AG04450 (cell line): ENCODE results near the gene LSS. TPM values are rescaled to one million over a fixed set of nuclear protein-coding genes. Genes with fewer than 3 reads are reported as not detected.

Experiments
- CTCF ChIA-PET: fragments of 300-600, 350-600 bp; formaldehyde crosslinking; extraction: SDS; loops from one replicate; lab custom pipeline; 2022; ENCODE audit warnings: antibody characterized with exemption, inconsistent platforms; lab: Charles Lee
- POLR2A ChIA-PET: fragments of 350-600 bp; formaldehyde crosslinking; extraction: SDS; loops from one replicate; lab custom pipeline; 2021; ENCODE audit warnings: antibody characterized with exemption, inconsistent platforms; lab: Yijun Ruan, JAX
- DNase-seq: peaks from one replicate; pipeline ENCODE4 v3.0.0-alpha.2; 2011; ENCODE audit warnings: low read depth, low spot score
- H3K27ac ChIP-seq: one replicate; pipeline ENCODE4 v1.5.1; 2012; ENCODE audit warnings: low read depth, low read length, control low read depth
- H3K27me3 ChIP-seq: one replicate; pipeline ENCODE4 v1.6.0; 2012; ENCODE audit warnings: low read length; ENCODE audit not compliant: control insufficient read depth, insufficient read depth
- H3K4me3 ChIP-seq: 2 replicates; pipeline ENCODE4 v1.5.1; 2011; ENCODE audit warnings: mild to moderate bottlenecking, low read depth, low read length, control low read depth
- H3K9me3 ChIP-seq: 2 replicates; pipeline ENCODE4 v1.5.1; 2012; ENCODE audit warnings: low read length; ENCODE audit not compliant: control insufficient read depth, insufficient read depth
- polyA plus RNA-seq: library from polyadenylated mRNA; depleted of rRNA; stranded (reverse); fragments of >200 nt; gene quantifications from 2 replicates; pipeline ENCODE4 v1.2.3, GENCODE V29; 2011
- TF ChIP-seq, protein P1 (sequence below): IDR thresholded peaks from 2 replicates; pipeline ENCODE4 v1.5.1; 2011; ENCODE audit warnings: low read depth, low read length, control low read depth, inconsistent platforms

Gene LSS
- polyA plus RNA-seq, 1 experiment, result 49.0 TPM

DNA sequence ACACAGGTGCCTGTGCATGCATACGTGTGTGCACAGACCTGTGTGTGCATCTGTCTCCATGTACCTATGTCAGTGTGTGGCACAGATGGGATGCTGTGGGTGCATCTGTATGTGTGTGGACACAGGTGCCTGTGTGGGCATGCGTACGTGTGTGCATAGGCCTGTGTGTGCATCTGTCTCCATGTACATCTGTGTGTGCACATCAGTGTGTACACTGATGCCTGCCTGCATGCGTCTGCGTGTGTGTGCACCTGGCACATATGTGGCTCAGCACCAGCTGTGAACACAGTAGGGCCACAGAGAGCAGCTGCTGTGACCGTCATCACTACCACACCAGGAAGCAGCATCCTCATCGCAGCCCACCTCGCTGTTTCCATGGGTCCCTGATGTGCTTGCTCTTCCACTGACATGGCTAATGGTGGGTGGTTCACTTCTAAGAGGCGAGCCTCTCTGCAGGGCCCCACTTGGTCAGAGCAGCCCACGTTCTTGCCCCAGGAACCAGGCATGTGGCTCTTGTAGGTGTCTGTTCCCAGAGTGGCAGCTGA, 34.7 kb downstream of the LSS start:
- CTCF ChIA-PET, result no interaction called here
- POLR2A ChIA-PET, result no interaction called here
- TF ChIP-seq, protein P1, sequence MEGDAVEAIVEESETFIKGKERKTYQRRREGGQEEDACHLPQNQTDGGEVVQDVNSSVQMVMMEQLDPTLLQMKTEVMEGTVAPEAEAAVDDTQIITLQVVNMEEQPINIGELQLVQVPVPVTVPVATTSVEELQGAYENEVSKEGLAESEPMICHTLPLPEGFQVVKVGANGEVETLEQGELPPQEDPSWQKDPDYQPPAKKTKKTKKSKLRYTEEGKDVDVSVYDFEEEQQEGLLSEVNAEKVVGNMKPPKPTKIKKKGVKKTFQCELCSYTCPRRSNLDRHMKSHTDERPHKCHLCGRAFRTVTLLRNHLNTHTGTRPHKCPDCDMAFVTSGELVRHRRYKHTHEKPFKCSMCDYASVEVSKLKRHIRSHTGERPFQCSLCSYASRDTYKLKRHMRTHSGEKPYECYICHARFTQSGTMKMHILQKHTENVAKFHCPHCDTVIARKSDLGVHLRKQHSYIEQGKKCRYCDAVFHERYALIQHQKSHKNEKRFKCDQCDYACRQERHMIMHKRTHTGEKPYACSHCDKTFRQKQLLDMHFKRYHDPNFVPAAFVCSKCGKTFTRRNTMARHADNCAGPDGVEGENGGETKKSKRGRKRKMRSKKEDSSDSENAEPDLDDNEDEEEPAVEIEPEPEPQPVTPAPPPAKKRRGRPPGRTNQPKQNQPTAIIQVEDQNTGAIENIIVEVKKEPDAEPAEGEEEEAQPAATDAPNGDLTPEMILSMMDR, result no peak
- no peaks in the 10 kb centered on the region for H3K27me3 ChIP-seq
- H3K27ac ChIP-seq, result no peak overlapping the region
- DNase-seq, result no peak
- no peak overlapping the region for H3K4me3 ChIP-seq
- H3K9me3 ChIP-seq, result no peaks in the 10 kb centered on the region; the same call in 1 of the 2 replicates

DNA sequence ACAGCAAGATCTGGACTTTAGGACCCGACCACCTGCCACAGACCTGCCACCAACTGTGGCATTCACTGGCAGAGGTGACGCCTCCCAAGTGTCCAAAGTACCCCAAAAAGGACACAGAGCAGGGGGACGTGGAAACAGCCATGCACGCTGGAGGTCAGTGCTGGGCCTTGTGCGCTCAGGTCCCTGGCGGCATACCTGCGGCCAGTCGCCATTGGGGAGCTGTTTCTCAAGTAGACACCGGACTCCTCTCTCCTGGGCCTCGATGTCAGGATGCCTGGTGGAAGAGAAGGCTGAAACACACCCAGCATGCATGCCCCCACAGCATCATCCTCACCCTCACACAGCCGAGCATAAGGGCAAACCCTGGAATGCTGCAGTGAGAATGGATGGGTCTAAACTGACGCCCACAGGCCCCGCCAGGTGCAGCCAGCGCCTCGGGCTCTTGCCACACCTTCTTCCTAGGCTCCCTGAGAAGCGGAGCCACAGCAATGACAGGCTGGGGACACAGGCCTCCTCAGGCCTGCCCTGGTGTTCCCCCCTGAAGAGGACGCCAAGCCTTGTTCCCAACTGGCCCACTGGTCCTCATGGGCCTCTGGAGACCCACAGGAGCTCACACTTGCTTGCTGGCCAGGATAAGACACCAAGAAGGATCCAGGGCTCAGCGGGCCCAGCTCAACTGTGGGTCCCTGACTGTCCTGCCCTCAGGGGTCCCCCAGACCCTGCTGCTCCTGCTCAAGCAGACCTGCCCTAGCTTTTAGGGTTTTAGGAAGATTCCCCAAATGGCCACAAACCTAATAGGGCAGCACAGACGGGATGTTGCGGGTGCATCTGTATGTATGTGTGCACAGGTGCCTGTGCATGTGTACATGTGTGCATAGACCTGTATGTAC, 36.6 kb downstream of the LSS start:
- TF ChIP-seq, protein P1, result no peak
- H3K9me3 ChIP-seq, result no peaks in the 10 kb centered on the region; the same call in 1 of the 2 replicates
- H3K27ac ChIP-seq, result peak overlapping the region; percentile 52
- DNase-seq, result no peak
- ChIA-PET CTCF (no interaction called here), POLR2A (interaction anchor here (0.8 kb wide), 1 partner anchor 135 kb away, joined by 3 read pairs; no protein-coding TSS in a partner anchor)
- no peak overlapping the region for H3K4me3 ChIP-seq
- H3K27me3 ChIP-seq, result no peaks in the 10 kb centered on the region

DNA sequence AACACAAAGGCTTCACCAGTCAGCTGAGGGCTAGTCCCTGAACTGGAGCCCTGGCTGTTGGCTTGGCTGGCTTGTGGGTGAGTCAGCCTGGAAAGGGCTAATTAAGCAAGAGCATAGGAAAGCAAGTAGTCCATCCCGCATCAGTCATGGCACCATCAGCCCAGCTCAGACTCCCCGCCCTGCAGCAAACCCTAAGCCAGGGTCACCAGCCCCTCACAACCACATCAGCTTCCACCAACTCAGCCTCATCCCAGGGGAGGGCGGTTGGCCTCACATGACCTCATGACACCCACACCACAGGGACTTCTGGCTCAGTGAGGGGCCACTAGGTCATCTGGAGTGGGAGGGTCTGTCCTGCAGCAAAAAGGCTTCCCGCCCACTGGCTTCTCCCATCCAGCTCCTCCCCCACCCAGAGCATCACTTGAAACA, 37.3 kb downstream of the LSS start:
- ChIA-PET CTCF (interaction anchor here (0.9 to 1.7 kb wide), 2 partner anchors 38 to 44 kb away, joined by 3 to 5 read pairs; no protein-coding TSS in a partner anchor), POLR2A (interaction anchor here (0.8 to 0.9 kb wide), 2 partner anchors 36 to 134 kb away, joined by 3 to 4 read pairs; no protein-coding TSS in a partner anchor)
- Histone ChIP-seq H3K27me3 (no peaks in the 10 kb centered on the region), H3K9me3 (no peaks in the 10 kb centered on the region; the same call in 1 of the 2 replicates), H3K4me3 (no peak overlapping the region), H3K27ac (peak overlapping the region; percentile 52)
- TF ChIP-seq, protein P1, result no peak
- DNase-seq, result peak; percentile 52

DNA sequence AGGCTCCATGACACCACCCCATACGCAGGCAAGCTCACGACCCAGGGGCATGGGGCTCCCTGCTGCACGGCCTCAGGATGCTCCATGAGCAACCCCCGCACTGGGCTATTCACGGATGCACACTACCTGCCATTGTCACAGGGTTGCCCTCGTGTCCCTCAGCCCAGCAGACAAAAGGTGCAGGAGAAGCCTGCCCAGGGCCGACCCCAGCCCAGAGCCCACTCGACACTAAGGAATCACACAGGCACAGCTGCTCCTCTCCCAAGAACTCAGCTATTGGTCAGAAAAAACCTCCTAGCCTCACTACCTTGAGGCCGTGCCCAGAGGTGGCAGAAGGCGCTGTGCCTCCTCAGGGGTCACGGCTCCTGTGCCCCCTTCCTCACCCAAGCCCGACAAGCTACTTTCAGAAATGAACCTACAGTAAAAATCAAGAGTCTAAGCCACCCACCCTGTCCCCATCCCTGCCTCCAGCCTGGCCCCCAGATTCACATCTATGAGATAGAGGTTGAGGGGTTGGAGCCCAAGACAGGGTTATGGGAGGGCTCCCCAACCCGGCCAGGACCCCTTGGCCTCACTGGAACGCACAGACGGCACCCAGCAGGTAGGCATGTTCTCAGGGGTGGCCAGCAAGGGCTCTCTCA, 38.0 kb downstream of the LSS start:
- DNase-seq, result no peak

More for the DNA sequence above, 38.0 kb downstream of the LSS start:
- CTCF ChIA-PET, result interaction anchor here (0.9 to 1.7 kb wide), 2 partner anchors 37 to 43 kb away, joined by 3 to 5 read pairs; no protein-coding TSS in a partner anchor
- Histone ChIP-seq H3K9me3 (no peaks in the 10 kb centered on the region; the same call in 1 of the 2 replicates), H3K4me3 (no peak overlapping the region), H3K27me3 (no peaks in the 10 kb centered on the region), H3K27ac (peak overlapping the region; percentile 65)
- TF ChIP-seq, protein P1, result no peak
- POLR2A ChIA-PET, result interaction anchor here (0.8 to 0.9 kb wide), 2 partner anchors 37 to 134 kb away, joined by 3 to 4 read pairs; no protein-coding TSS in a partner anchor
